A673 (cell line): ENCODE results near the gene JUP. TPM values are rescaled to one million over a fixed set of nuclear protein-coding genes. Genes with fewer than 3 reads are reported as not detected.

Source experiments
- BruUV-seq: library from RNA; stranded (reverse); fragments of 400-500 nt; replicated peaks from 2 replicates; lab custom pipeline; 2021; lab: Mats Ljungman, UMichigan
- CTCF ChIA-PET: fragments of 300-600 bp; sonication (Branson Sonifier 250); formaldehyde crosslinking; loops from one replicate; lab custom pipeline; 2022; ENCODE audit warnings: antibody characterized with exemption; lab: Charles Lee
- POLR2A ChIA-PET: fragments of 300-600 bp; sonication (Branson Sonifier 250); formaldehyde crosslinking; loops from one replicate; lab custom pipeline; 2022; ENCODE audit warnings: antibody characterized with exemption; ENCODE audit not compliant: low non-redundant PET; lab: Charles Lee
- DNase-seq: peaks from one replicate; pipeline ENCODE4 v3.0.0-alpha.2; 2015; ENCODE audit warnings: low spot score
- H3K27ac ChIP-seq: fragments of 200-600 bp; sonication (generic); 2 replicates; pipeline ENCODE4 v1.5.1; 2016; ENCODE audit warnings: mixed run types, low read depth, mild to moderate bottlenecking, mixed read lengths, antibody characterized with exemption, low read length; ENCODE audit not compliant: poor library complexity, severe bottlenecking
- H3K27me3 ChIP-seq: fragments of 200-600 bp; sonication (generic); replicated peaks from 2 replicates; pipeline ENCODE4 v1.6.1; 2017; ENCODE audit warnings: mixed run types, low read depth, mild to moderate bottlenecking, mixed read lengths, antibody characterized with exemption, low read length; ENCODE audit not compliant: insufficient read depth, poor library complexity
- H3K36me3 ChIP-seq: fragments of 200-600 bp; sonication (generic); 2 replicates; pipeline ENCODE4 v1.6.1; 2016; ENCODE audit warnings: mixed run types, mild to moderate bottlenecking, mixed read lengths, antibody characterized with exemption, low read length; ENCODE audit not compliant: insufficient read depth, poor library complexity, severe bottlenecking
- H3K4me1 ChIP-seq: fragments of 200-600 bp; sonication (generic); 2 replicates; pipeline ENCODE4 v1.6.1; 2017; ENCODE audit warnings: mixed run types, mild to moderate bottlenecking, mixed read lengths, antibody characterized with exemption, low read length; ENCODE audit not compliant: insufficient read depth, poor library complexity, severe bottlenecking
- H3K4me3 ChIP-seq: fragments of 200-600 bp; sonication (generic); 2 replicates; pipeline ENCODE4 v1.5.1; 2016; ENCODE audit warnings: low read depth, mixed run types, mild to moderate bottlenecking, mixed read lengths, low read length; ENCODE audit not compliant: poor library complexity, severe bottlenecking
- H3K9me3 ChIP-seq: fragments of 200-600 bp; sonication (generic); 2 replicates; pipeline ENCODE4 v1.6.1; 2016; ENCODE audit warnings: mixed run types, low read depth, mild to moderate bottlenecking, mixed read lengths, antibody characterized with exemption, low read length; ENCODE audit not compliant: poor library complexity, severe bottlenecking
- EZH2 ChIP-seq: fragments of 200-600 bp; sonication (generic); IDR thresholded peaks from 2 replicates; pipeline ENCODE4 v1.6.1; 2017; ENCODE audit warnings: borderline replicate concordance, low read depth, mild to moderate bottlenecking, mixed read lengths, antibody characterized with exemption, low read length; ENCODE audit not compliant: poor library complexity, severe bottlenecking
- intact Hi-C: fragments of 100-400 bp; cut with micrococcal nuclease; formaldehyde crosslinking; loops from one replicate; pipeline ENCODE4 v1.10.0; 2022; ENCODE audit not compliant: unreplicated experiment
- total RNA-seq: library from RNA; stranded (reverse); gene quantifications from 2 replicates; pipeline ENCODE4 v1.2.3, GENCODE V29; 2021
- TF ChIP-seq, protein P1 (sequence below): fragments of 300-800, 200-600 bp; sonication (generic); conservative IDR thresholded peaks from 2 replicates; pipeline ENCODE4 v1.5.1; 2017; ENCODE audit warnings: low read depth, mild to moderate bottlenecking, antibody characterized with exemption, low read length, moderate library complexity, mixed read lengths

Gene JUP
- total RNA-seq, 1 experiment from 2014 or later, result 15.7 TPM

GRCh38 chr17:41772218-41772585 lies 14.3 kb downstream of the JUP start:
- ChIA-PET CTCF (no interaction called here), POLR2A (no interaction called here)
- no TSS peak for BruUV-seq
- Histone ChIP-seq H3K4me1 (no peaks in the 10 kb centered on the region), H3K36me3 (no peaks in the 10 kb centered on the region), H3K27ac (no peak overlapping the region), H3K27me3 (no peaks in the 10 kb centered on the region), H3K9me3 (no peaks in the 10 kb centered on the region), H3K4me3 (no peak overlapping the region)
- intact Hi-C loops, result no loop called here
- no peak for DNase-seq
- no peak for TF ChIP-seq EZH2

DNA sequence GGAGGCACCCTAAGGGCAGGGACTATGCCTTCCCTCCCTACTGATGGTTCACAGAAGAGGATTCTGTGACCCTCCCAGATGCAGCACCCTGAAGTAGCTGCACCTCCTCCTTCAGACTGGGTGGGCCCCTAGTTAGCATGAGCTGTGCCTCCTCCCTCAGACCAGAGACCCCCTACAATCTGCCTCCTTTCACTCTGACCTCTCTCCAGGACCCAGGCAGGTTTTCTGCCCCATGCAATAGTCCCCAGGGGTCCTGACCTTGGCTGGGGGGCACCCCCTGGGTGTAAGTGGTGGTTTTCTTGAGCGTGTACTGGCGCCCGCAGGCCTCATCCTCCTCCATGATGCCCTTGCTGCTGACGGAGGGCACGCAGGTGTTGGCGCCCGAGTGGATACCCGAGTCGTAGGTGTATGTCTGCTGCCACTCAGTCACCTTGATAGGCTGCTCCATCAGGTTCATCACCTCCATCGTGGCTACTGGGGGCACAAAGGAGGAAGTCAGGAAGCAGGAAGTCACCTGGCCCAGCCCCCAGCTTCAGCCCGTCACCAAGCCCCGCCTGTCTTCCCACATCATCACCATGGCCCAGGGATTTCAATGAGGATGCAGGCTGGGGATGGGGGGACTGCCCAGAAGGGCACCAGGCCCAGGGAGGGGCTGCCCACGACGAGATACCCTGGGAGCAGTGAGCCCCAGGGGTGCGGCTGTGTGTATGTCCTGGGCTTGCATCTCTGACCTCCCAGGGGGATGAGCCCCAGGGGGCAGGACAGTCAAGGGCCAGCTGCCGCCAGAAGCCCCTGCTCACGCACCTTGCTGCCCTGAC lies 14.9 kb downstream of the JUP start:
- no peaks in the 10 kb centered on the region for H3K4me1 ChIP-seq
- no peaks in the 10 kb centered on the region for H3K27me3 ChIP-seq
- no peaks in the 10 kb centered on the region for H3K36me3 ChIP-seq
- no peaks in the 10 kb centered on the region for H3K9me3 ChIP-seq
- no TSS peak for BruUV-seq
- DNase-seq, result no peak
- no peak overlapping the region for H3K27ac ChIP-seq
- ChIA-PET CTCF (no interaction called here), POLR2A (no interaction called here)
- intact Hi-C loops, result no loop called here
- TF ChIP-seq EZH2, result no peak
- TF ChIP-seq, protein P1, sequence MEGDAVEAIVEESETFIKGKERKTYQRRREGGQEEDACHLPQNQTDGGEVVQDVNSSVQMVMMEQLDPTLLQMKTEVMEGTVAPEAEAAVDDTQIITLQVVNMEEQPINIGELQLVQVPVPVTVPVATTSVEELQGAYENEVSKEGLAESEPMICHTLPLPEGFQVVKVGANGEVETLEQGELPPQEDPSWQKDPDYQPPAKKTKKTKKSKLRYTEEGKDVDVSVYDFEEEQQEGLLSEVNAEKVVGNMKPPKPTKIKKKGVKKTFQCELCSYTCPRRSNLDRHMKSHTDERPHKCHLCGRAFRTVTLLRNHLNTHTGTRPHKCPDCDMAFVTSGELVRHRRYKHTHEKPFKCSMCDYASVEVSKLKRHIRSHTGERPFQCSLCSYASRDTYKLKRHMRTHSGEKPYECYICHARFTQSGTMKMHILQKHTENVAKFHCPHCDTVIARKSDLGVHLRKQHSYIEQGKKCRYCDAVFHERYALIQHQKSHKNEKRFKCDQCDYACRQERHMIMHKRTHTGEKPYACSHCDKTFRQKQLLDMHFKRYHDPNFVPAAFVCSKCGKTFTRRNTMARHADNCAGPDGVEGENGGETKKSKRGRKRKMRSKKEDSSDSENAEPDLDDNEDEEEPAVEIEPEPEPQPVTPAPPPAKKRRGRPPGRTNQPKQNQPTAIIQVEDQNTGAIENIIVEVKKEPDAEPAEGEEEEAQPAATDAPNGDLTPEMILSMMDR, result no peak
- no peak overlapping the region for H3K4me3 ChIP-seq

DNA sequence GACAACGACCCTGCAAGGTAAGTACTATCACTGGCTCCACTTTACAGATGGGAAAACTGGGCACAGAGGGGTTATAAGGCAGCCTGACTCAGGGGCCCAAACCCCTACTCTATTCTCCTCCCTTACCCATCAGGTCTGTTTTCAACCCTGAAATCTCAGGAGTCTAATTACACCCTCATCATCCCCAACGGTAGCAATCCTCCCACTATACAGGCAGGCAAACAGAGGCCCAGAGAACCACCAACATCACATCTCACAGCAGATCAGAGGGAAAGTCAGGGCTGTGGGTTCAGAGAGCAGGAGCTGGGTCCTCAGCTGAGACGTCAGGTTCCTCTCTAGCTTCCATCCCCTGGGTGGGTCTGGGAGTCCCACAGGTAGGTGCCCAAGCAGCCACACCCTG lies 16.5 kb downstream of the JUP start:
- Histone ChIP-seq H3K27ac (no peak overlapping the region), H3K9me3 (no peaks in the 10 kb centered on the region), H3K27me3 (no peaks in the 10 kb centered on the region), H3K4me1 (no peaks in the 10 kb centered on the region), H3K4me3 (no peak overlapping the region), H3K36me3 (no peaks in the 10 kb centered on the region)
- intact Hi-C loops, result no loop called here
- POLR2A ChIA-PET, result no interaction called here
- no peak for DNase-seq
- TF ChIP-seq, protein P1, result no peak
- no peak for TF ChIP-seq EZH2
- CTCF ChIA-PET, result no interaction called here
- no TSS peak for BruUV-seq

GRCh38 chr17:41769346-41769862 lies 17.1 kb downstream of the JUP start:
- TF ChIP-seq EZH2, result no peak
- TF ChIP-seq, protein P1, result no peak
- POLR2A ChIA-PET, result no interaction called here
- CTCF ChIA-PET, result no interaction called here
- DNase-seq, result no peak
- no peaks in the 10 kb centered on the region for H3K4me1 ChIP-seq
- no peaks in the 10 kb centered on the region for H3K9me3 ChIP-seq
- no peaks in the 10 kb centered on the region for H3K36me3 ChIP-seq
- no peaks in the 10 kb centered on the region for H3K27me3 ChIP-seq
- H3K27ac ChIP-seq, result no peak overlapping the region
- no peak overlapping the region for H3K4me3 ChIP-seq
- no TSS peak for BruUV-seq
- intact Hi-C loops, result no loop called here
